Stimulated activated CD8-positive, alpha-beta memory T cell treated with anti-CD3 and anti-CD28 coated beads, Interleukin-12 subunit alpha, Interleukin-12 subunit beta, amount 100 ng/mL, for 1 hour (primary cell): Measurements from ENCODE around the gene FAM120AOS.
"Not testable (repeated sequence)": the region's sequence is repeated elsewhere in the genome, so short reads cannot be mapped to it uniquely, and the experiment has no call there.

Source experiments
- DNase-seq: peaks from one replicate; pipeline ENCODE4 v3.0.0-alpha.2; 2020; ENCODE audit warnings: low read depth

The FAM120AOS gene

DNA sequence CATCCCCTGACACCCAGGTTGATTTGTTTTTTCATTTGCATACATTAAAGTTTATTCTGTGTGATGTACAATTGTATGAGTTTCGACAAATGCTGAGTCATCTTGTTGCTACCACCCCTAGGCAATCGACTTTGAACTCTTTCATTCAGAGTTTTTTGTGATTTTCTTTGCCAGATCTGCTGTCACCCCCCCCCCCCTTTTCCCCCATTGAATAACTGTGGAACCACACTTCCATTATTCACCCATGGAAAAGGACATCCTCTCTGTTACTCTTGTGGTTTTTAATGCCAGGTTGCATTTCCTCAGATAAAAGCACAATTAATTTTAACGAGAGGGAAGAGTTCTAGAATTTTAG is 13.7 kb upstream of the FAM120AOS start:
- DNase-seq: no peak

DNA sequence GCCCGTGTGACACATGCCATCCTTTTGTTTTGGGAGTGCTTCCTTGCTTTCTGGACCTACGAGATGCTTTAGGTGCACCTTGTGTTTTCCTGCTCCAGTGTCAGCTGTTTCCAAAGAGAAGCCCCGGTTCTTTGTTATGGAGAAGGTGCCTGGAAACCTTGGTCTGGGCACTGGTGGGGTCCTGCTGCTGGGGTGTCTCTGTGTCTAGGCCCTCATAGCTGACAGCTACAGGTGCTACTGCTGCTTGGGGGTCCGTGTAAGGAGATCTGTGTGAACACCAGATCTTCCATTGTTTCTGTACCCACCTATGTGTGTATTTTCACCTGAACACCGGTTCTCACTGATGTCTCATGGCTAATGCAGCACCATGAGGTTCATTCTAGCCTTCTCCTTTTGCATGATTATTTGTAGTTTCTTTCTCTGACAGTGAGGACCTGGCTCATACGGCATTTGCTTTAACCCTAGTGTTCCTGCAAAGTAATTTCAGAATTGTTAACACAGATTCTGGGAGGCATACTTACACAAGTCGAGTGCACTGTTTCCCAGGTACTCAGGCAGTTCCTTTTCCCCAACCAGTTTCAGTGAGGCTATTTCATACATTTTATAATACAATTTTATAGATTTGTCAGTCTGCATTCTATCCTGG is 13.2 kb upstream of the FAM120AOS start:
- DNase-seq: no peak

DNA sequence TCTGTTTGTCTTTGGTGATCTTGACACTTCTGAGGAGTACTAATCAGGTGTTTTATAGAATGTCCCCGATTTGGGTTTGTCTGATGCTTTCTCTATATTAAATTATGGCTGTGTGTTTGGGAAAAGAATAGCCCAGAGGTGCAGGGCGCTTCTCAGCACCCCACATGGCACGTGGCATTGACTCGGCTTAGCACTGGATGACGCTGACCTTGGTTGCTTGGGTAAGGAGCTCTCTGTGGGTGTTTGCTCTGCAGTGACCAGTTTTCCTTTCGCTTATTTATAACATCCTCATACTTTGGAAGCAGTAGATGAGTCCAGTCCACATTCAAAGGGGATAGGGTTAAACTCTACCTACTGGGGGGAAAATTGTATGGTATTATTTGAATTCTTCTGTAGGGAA is 12.5 kb upstream of the FAM120AOS start:
- DNase-seq: no peak

DNA sequence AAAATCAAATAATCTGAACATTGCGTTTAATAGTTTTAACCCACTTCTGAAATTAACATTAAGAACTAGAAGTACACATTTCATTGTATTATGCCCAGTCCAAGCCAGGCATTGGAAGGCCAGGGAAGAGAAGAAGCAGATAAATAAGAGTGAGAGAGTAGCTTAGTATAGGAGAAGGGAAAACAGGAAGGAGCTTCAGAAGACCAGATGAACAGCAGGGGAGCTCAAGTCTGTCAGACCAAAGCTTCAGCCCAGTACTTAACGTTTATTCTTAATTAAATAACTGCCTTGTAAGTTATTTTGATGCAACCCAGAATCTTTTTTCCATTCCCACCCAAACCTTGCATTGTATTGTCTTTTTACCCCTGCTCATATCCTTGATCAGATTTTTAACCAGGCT is 11.5 kb upstream of the FAM120AOS start:
- DNase-seq: no peak

DNA sequence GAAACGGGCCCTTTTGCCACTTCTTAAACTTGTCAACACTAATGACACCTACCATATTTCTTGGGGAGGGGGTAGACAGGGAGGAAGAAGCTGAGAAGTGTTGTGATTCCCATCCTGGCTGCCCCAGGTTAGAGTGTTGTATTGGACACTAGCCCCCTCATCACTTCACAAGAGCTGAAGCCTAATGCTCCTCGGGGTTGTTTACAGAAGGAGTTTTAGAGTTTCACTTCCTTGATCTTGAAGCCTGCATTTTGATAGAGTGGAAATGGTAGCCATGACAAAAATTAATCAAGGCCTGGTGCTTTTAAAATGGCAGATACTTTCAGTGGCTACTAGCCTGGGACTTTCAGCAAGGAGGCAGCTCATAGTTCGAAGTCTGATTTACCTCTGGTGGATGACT is 11.0 kb upstream of the FAM120AOS start:
- no peak for DNase-seq

DNA sequence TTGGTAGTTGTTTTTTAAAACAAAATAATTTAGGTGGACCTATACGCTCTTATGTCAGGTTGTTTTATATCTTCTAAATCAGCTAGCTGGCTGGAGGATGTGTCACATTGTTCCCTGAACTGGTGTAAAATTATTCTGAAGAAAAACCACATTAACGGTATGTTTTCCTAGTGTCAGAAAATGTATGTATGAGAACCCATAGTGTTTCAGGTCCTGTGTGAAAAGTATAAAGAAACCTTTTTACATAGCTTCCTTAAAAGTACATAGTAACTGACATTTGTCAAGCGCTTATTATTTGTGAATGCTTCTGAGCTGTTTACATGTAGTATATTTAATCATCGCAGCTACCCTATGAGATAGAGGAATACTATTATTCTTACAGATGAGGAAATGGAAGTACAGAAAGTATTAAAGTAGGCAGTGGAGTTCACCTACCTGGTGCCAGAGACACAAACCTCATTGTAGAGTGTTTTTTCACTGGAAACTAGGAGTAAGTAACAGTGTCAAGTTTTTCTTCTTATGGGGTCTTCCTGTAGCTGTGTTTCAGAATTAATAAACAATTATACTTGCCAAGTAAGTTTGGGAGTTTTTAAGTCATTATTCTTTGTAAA is 10.4 kb upstream of the FAM120AOS start:
- no peak for DNase-seq

DNA sequence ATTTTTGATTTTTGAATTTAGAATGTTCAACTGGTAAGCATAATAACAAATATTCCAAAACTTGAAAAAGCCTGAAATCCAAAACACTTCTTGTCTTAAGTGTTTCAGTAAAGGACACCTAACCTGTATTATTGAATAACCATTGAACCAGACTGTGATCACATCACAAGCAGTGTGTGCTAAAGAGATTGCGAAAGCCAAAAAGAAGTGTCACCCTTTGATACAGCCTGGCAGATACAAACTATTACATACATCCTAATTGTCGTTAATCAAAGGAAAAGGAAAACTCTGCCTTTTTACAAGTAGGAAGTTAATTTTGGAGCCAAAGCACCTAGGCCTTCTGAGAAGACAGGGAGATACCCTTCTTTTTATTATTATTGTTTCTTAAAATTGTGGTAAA is 8.4 kb upstream of the FAM120AOS start:
- DNase-seq: no peak

DNA sequence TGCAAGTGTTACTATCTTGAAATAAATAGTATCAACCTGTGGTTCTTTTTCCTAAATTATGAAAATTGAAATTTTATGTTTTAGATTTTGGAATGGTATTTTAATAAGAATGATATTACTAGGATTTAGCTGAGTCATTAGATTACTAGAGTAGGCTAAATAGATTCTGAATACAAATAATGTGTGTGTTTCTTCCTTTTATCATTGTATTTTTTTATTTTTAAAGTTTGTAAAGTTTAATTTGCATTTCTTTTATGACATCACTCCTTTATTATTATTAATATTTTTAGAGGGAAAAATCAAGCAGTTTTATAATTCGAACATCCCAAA is 8.0 kb upstream of the FAM120AOS start:
- no peak for DNase-seq

DNA sequence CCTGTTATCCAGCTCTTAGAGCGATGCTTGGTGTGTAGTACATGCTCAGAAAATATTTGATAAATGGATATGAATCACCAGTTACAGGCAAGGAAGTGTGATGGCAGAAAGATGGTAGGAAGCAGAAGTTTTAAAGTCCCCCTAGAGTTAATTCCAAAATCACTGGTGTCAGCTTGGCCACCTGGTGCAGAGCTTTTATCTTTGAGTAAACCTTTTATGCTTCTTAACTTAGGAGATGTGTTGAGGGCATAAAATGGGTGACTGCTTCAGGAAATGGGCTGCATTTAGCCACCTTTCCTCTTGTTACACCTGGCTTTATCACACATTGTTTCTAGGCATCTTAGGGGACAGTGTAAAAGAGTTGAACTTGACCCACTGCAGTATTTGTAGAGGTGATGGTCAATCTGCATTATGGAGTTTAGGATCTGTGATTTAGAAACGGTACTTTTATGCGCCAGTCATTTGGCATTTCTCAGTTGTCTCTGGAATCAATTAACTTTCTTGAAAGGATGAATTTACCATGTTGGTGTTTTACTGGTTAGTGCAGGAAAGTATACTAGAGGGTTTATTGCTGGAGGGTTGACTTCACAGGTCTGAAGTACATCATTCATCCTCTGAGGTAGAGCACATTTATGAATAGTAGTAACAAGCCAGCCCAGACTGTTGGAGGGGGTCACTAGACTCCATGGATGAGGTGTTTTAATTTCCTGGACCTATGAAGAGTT is 7.5 kb upstream of the FAM120AOS start:
- no peak for DNase-seq

DNA sequence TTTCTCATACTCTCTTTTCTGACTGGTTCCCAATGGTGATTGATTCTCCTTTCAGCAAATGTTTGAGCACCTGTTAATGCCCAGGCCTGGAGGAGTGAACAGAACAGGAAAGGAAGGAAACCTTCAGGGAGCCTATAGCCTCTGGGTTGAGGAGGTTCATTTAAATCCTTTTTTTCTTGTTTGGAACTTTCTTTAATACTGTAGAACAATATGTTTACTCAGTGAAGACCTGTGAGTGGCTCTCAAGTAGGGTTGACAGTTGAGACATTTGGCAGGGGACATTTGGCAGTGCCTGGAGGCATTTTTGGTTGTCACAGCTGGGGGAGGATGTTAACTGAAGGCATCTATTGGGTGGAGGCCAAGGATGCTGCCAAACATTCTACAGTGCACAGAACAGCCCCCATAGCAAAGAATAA is 6.1 kb upstream of the FAM120AOS start:
- DNase-seq: no peak

DNA sequence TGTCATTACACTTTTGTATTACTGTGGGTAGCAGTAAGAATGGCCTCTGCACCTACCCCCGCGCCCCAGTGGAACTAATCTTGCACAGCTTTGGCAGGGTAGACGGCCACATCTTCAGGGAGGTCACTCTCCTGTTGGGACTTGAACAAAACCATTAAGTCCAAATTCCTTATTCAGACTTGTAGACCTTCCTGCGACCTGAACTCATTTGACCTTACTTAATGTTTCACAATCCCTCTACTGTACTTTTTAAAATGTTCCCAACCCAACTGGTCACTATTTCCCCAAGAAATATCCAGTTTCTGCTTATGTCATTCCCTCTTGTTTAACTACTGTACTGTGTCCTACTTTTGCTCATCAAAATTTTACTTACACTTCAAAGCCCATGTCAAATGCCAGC is 5.3 kb upstream of the FAM120AOS start:
- no peak for DNase-seq

DNA sequence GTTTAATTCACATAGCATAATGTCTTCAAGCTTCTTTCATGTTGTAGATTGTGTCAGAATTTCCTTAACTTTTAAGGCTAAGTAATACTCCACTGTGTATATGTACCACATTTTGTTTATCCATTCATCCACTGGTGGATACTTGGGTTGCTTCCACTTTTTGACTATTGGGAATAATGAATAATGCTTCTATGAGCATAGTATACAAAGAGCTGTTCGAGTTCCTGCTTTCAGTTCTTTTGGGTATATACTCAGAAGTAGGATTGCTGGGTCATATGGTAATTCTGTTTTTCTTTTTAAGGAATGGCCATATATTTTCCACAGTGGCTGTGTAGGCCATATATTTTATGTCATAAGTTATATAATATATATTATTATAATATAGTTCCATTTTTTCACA is 3.6 kb upstream of the FAM120AOS start:
- DNase-seq: no peak

DNA sequence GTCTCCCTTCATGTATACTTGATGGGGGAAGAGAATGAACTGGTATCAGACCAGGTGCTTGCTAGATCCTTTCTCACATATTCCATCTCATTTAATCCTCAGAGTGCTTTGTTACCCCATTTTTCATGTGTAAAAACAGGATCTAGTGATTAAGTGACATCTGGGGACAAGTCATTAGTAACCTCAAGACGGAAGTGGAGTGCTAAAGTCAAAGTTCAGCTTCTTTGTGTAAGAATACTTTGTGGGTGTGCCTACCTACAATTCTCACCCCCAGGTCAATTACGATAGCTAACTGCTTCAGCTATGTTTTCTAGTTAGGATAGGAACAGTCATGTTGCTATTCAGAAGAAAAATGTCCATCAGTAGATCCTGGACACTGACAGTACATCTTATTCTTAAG is 3.1 kb upstream of the FAM120AOS start:
- DNase-seq: no peak

DNA sequence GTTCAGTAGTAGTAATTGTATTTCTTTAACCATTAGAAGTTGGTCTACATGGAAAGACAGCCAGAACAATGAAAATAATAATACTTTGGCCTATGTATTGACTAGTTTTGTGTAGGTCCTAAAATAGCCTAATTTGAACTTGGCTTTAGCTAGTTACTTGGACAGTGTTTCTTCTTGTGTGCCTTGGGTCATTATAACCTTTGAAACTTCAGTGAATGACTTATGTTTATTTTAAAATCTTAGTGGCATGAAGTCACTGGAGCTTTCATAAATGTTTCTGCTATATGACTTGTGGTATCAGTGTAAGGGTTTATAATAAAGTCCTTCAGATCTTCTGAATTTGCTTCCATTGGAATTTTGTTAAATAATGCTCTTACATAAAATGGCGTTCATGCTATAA is 2.6 kb upstream of the FAM120AOS start:
- no peak for DNase-seq

DNA sequence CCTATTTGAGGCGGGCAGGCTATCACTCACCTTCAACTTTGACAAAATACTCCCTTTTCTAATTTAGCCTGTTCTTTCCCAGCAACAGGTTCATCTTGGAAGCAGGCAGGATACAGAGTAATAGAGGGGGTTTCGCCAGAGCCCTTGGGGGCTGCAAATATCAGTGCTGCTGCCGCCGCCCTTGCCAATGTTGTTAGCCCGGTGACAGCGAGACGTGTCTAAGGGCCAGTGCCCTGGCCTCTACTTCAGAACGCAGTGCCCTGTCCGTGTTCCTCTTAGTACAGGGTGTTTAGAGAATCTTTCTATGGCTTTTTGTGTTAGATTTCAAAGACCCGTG is 703 bp downstream of the FAM120AOS start:
- no peak for DNase-seq

DNA sequence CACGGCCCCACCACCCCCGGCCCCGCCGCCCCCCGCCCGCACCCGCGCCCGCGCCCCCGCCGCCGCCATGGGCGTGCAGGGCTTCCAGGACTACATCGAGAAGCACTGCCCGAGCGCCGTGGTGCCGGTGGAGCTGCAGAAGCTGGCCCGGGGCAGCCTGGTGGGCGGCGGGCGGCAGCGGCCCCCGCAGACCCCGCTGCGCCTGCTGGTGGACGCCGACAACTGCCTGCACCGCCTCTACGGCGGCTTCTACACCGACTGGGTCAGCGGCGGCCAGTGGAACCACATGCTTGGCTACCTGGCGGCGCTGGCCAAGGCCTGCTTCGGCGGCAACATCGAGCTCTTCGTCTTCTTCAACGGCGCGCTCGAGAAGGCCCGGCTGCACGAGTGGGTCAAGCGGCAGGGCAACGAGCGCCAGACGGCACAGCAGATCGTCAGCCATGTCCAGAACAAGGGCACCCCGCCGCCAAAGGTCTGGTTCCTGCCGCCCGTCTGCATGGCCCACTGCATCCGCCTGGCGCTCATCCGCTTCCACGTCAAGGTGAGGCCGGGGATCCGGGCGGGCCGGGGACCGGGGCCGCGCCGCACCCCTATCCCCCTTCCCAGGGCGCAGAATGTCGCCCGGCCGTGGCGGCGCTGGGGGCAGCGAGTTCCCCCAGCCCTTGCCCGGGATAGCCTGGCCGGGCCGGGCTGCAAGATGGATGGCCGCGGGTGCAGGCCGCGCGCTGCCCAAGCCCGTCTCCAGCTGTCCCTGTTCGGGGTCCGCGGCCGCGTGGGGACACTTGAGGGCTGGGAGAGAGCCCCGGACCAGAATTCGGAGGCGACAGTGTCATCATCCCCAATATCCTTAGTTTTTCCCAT is 1.3 kb downstream of the FAM120AOS start:
- no peak for DNase-seq

DNA sequence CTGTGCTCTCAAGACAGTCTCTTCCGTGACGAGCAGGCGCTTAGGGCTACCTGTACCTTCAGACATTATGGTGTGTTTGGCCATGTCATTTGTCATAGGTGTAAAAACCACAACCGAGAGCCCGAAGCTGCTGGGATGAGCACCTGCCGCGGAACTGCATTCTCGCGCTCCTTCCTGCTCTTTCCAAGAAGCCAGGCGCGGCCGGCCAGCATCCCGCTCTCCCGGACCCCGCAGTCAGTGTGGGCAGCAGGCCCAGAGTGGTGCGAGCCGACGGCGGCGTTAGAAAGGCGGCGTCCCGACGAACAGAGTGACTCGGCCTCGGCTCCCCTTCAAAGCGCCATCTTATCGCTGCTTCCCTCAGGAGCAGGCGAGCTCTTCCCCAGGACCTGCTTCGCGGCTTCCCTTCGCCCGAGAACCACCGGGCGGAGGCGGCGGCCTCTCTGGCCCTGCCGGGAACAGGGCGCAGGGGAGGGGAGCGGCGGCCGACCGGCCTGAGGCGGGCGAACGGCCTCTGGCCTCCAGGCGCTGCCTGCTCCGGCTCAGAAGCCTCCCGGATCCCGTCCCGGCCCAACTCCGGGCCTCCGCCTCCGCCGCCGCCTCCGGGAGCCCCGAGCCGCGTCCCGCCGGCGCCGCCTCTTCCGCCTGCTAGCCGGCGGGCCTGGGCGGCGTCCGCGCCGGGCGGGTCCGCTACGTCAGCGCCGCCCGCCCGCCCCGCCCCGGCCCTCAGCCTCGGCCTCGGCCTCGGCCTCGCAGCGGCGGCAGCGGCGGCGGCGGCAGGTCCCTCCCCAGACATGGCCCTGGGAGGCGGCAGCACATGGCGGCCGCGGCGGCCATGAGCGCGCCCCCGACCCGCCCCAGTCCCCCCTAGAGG is 2.2 kb downstream of the FAM120AOS start, which contains the start of gene FAM120A:
Gene FAM120A (plus strand): TSS at position 741 of the 871 bp plus-strand sequence. CDS start 231 bp downstream, outside the sequence.
- peak; percentile 51 for DNase-seq

DNA sequence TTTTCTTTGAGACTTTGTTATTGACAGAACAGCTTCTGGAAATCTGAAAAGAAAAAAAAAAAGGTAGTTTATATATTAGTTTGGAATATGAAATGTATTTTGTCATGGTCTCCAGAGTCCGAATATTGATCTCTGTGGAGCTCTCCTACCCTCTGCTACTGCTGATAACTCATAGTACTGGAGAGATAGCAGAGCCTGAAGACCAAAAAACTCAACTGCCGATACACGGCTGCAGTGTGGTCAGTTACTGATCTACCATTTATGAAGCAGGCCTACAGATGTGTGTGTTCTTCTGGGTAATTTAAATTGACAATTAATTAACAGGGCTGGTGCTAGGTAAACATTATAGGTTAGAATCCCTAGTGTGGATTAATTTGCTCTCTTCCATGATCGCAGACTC is 5.7 kb downstream of the FAM120AOS start:
- no peak for DNase-seq

DNA sequence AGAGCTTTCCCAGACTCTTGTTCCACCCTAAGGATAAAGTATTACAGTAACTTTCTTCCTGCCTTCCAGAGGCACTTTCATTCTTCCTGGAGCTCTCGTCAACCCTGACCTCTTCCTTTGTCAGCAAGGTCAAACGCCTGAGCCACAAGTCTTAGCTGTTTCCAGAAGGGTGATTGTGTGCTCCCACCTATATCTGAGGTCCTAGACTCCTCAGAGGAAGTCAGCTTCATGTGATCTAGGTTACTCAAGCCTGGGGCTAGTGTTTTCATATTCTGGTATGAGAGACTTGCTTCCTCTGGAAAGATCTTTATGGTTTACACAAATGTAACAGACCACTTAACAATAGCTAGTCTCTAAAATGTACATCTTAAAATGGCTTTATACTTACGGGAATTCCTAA is 7.3 kb downstream of the FAM120AOS start:
- DNase-seq: no peak

DNA sequence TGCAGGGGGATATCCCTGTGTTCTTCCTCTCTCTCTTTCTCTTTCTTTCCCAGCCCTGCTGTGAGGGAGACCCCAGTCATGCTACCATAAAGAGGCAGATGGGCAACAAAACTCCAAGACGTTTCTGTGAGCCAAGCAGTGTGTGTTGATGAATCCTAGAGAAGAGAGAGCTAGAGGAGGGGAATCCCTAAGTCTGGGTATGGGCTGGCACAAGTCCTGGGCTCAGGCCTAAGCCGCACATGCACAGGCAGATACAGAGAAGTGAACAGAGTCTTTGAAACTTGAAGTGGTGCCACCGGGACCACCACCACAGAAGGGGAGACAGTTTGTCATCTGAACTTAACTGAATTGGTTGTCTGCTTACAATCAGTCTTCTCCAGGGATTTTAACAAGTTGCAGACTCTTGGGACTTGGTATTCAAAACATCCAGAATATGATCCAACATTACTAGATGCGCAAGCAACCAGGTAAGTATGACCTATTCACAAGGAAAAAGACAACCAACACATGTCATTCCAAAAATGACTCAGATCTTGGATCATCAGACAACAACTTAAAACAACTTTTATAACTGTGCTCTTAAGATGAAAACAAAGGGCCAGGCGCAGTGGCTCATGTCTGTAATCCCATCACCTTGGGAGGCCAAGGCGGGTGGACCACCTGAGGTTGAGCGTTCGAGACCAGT is 12.3 kb downstream of the FAM120AOS start:
- DNase-seq: no peak

DNA sequence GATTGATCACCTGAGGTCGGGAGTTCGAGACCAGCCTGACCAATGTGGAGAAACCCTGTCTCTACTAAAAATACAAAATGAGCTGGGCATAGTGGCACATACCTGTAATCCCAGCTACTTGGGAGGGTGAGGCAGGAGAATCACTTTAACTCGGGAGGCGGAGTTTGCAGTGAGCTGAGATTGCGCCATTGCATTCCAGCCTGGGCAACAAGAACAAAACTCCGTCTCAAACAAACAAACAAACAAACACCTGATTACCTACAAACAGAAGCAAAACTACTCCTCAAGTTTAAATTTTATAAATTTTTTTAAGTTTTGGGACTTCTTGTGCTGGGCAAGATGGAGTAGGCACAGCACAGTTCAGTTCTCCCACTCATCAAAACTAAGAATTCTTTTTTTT is 14.1 kb downstream of the FAM120AOS start:
- not testable (repeated sequence) for DNase-seq
